Nephron (organoid): ENCODE measurements around the gene NOX4.

ENCODE experiments used
- H3K27ac Mint-ChIP-seq, 3 experiments: 2 replicates each; pipeline ENCODE4 v1.8.0; 2020; ENCODE audit warnings: mixed read lengths in 3 of 3, mild to moderate bottlenecking in 2 of 3, moderate library complexity in 1 of 3
- H3K27me3 Mint-ChIP-seq: 2 replicates; pipeline ENCODE4 v1.8.0; 2021; ENCODE audit warnings: low read depth, mild to moderate bottlenecking, moderate library complexity, mixed read lengths
- H3K36me3 Mint-ChIP-seq: 2 replicates; pipeline ENCODE4 v1.8.0; 2020; ENCODE audit warnings: low read depth, mixed read lengths
- H3K4me1 Mint-ChIP-seq: 2 replicates; pipeline ENCODE4 v1.8.0; 2020; ENCODE audit warnings: mixed read lengths
- H3K4me3 Mint-ChIP-seq, 3 experiments: 2 replicates each; pipeline ENCODE4 v1.8.0; 2020; ENCODE audit warnings: mild to moderate bottlenecking in 3 of 3, mixed read lengths in 3 of 3, moderate library complexity in 2 of 3
- H3K9me3 Mint-ChIP-seq: 2 replicates; pipeline ENCODE4 v1.8.0; 2020; ENCODE audit warnings: mixed read lengths
- CTCF ChIP-seq, 3 experiments: fragments of 200-600 bp; sonication (generic); IDR thresholded peaks; one replicate each; pipeline ENCODE4 v1.5.0; 2021; ENCODE audit warnings: antibody characterized with exemption in 3 of 3; ENCODE audit not compliant: unreplicated experiment in 3 of 3

NOX4 gene

GRCh38 chr11:89443361-89444322 is 47.5 kb downstream of the NOX4 start:
- Mint-ChIP-seq H3K4me3 (no peak overlapping the region), H3K36me3 (peaks cover 32% of the 10 kb centered on the region), H3K27ac (peak overlapping the region; percentile 57 to 67 (median 67)), H3K9me3 (no peaks in the 10 kb centered on the region), H3K4me1 (no peaks in the 10 kb centered on the region), H3K27me3 (no peaks in the 10 kb centered on the region)
- no peak for TF ChIP-seq CTCF (IDR thresholded peaks at IDR 0.05; ENCODE audit: unreplicated experiment in 3 of 3)

GRCh38 chr11:89442801-89443200 is 48.4 kb downstream of the NOX4 start:
- no peaks in the 10 kb centered on the region for H3K27me3 Mint-ChIP-seq
- no peaks in the 10 kb centered on the region for H3K4me1 Mint-ChIP-seq
- H3K36me3 Mint-ChIP-seq = peaks cover 32% of the 10 kb centered on the region
- no peak for TF ChIP-seq CTCF (IDR thresholded peaks at IDR 0.05; ENCODE audit: unreplicated experiment in 3 of 3)
- H3K4me3 Mint-ChIP-seq = no peak overlapping the region
- peak overlapping the region; percentile 54 to 67 (median 57) for H3K27ac Mint-ChIP-seq
- no peaks in the 10 kb centered on the region for H3K9me3 Mint-ChIP-seq

- no peak overlapping the region for H3K4me3 Mint-ChIP-seq
- H3K9me3 Mint-ChIP-seq = no peaks in the 10 kb centered on the region
- H3K27me3 Mint-ChIP-seq = no peaks in the 10 kb centered on the region
- no peaks in the 10 kb centered on the region for H3K4me1 Mint-ChIP-seq
- peaks cover 24% of the 10 kb centered on the region for H3K36me3 Mint-ChIP-seq
- TF ChIP-seq CTCF (IDR thresholded peaks at IDR 0.05; ENCODE audit: unreplicated experiment in 3 of 3) = no peak
- peak overlapping the region in 1 of 3 experiments; percentile 13 for H3K27ac Mint-ChIP-seq
These were observed 49.6 kb downstream of the NOX4 start for GRCh38 chr11:89441606-89442005.

- no peaks in the 10 kb centered on the region for H3K9me3 Mint-ChIP-seq
- no peaks in the 10 kb centered on the region for H3K4me1 Mint-ChIP-seq
- no peaks in the 10 kb centered on the region for H3K27me3 Mint-ChIP-seq
These were observed 53.9 kb downstream of the NOX4 start for GRCh38 chr11:89437317-89437716.

GRCh38 chr11:89436071-89436470 is 55.1 kb downstream of the NOX4 start:
- no peak for TF ChIP-seq CTCF (IDR thresholded peaks at IDR 0.05; ENCODE audit: unreplicated experiment in 3 of 3)
- H3K9me3 Mint-ChIP-seq = no peaks in the 10 kb centered on the region
- peaks cover 6% of the 10 kb centered on the region for H3K36me3 Mint-ChIP-seq
- no peaks in the 10 kb centered on the region for H3K27me3 Mint-ChIP-seq
- H3K4me3 Mint-ChIP-seq = no peak overlapping the region
- H3K27ac Mint-ChIP-seq = peak overlapping the region; percentile 66 to 78 (median 74)
- H3K4me1 Mint-ChIP-seq = no peaks in the 10 kb centered on the region

More at GRCh38 chr11:89437317-89437716, 53.9 kb downstream of the NOX4 start:
- no peak for TF ChIP-seq CTCF (IDR thresholded peaks at IDR 0.05; ENCODE audit: unreplicated experiment in 3 of 3)
- no peak overlapping the region for H3K4me3 Mint-ChIP-seq
- no peak overlapping the region for H3K27ac Mint-ChIP-seq
- peaks cover 7% of the 10 kb centered on the region for H3K36me3 Mint-ChIP-seq
